22Rv1 (cell line): ENCODE measurements around the gene TPH1.

Source experiments
- ZFX ChIP-seq: fragments of 450-650 bp; IDR thresholded peaks from 2 replicates; pipeline ENCODE4 v1.6.1; 2017; ENCODE audit warnings: antibody characterized with exemption, borderline replicate concordance
- TF ChIP-seq, protein P1 (sequence below): fragments of 450-650 bp; IDR thresholded peaks from 2 replicates; pipeline ENCODE4 v1.5.1; 2017; ENCODE audit warnings: mild to moderate bottlenecking

GRCh38 chr11:18010977-18011586 is 35.0 kb downstream of the TPH1 start:
- TF ChIP-seq, protein P1, sequence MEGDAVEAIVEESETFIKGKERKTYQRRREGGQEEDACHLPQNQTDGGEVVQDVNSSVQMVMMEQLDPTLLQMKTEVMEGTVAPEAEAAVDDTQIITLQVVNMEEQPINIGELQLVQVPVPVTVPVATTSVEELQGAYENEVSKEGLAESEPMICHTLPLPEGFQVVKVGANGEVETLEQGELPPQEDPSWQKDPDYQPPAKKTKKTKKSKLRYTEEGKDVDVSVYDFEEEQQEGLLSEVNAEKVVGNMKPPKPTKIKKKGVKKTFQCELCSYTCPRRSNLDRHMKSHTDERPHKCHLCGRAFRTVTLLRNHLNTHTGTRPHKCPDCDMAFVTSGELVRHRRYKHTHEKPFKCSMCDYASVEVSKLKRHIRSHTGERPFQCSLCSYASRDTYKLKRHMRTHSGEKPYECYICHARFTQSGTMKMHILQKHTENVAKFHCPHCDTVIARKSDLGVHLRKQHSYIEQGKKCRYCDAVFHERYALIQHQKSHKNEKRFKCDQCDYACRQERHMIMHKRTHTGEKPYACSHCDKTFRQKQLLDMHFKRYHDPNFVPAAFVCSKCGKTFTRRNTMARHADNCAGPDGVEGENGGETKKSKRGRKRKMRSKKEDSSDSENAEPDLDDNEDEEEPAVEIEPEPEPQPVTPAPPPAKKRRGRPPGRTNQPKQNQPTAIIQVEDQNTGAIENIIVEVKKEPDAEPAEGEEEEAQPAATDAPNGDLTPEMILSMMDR = no peak
- TF ChIP-seq ZFX = no peak
